Measurements from ENCODE around the gene NR1I3.

NR1I3 gene

GRCh38 chr1:161196111-161196510 is 41.9 kb downstream of the NR1I3 start:
- no peak for TF ChIP-seq CTCF (IDR thresholded peaks at IDR 0.05; ENCODE audit: poor library complexity, severe bottlenecking)
- no peak for ATAC-seq (ENCODE audit: low read depth)
- no peaks in the 10 kb centered on the region for H3K36me3 ChIP-seq (ENCODE audit: low read depth)
- H3K4me1 ChIP-seq (ENCODE audit: insufficient read depth, poor library complexity, severe bottlenecking): peaks cover under 1% of the 10 kb centered on the region
- H3K4me3 ChIP-seq (ENCODE audit: severe bottlenecking): no peak overlapping the region
- H3K27me3 ChIP-seq (ENCODE audit: insufficient read depth, poor library complexity, severe bottlenecking): no peaks in the 10 kb centered on the region
- H3K27ac ChIP-seq (ENCODE audit: poor library complexity, severe bottlenecking): no peak overlapping the region
- no peaks in the 10 kb centered on the region for H3K9me3 ChIP-seq (ENCODE audit: severe bottlenecking)
- DNase-seq (ENCODE audit: low spot score): no peak

- Histone ChIP-seq H3K4me3 (ENCODE audit: severe bottlenecking) (no peak overlapping the region), H3K4me1 (ENCODE audit: insufficient read depth, poor library complexity, severe bottlenecking) (no peaks in the 10 kb centered on the region), H3K27ac (ENCODE audit: poor library complexity, severe bottlenecking) (no peak overlapping the region), H3K9me3 (ENCODE audit: severe bottlenecking) (no peaks in the 10 kb centered on the region), H3K36me3 (ENCODE audit: low read depth) (no peaks in the 10 kb centered on the region), H3K27me3 (ENCODE audit: insufficient read depth, poor library complexity, severe bottlenecking) (no peaks in the 10 kb centered on the region)
- no peak for TF ChIP-seq CTCF (IDR thresholded peaks at IDR 0.05; ENCODE audit: poor library complexity, severe bottlenecking)
- ATAC-seq (ENCODE audit: low read depth): no peak
- no peak for DNase-seq (ENCODE audit: low spot score)
These were observed 42.8 kb downstream of the NR1I3 start for GRCh38 chr1:161195171-161195570.

- no peak for TF ChIP-seq CTCF (IDR thresholded peaks at IDR 0.05; ENCODE audit: poor library complexity, severe bottlenecking)
- DNase-seq (ENCODE audit: low spot score) (no peak), ATAC-seq (ENCODE audit: low read depth) (no peak)
- Histone ChIP-seq H3K4me1 (ENCODE audit: insufficient read depth, poor library complexity, severe bottlenecking) (no peaks in the 10 kb centered on the region), H3K9me3 (ENCODE audit: severe bottlenecking) (no peaks in the 10 kb centered on the region), H3K4me3 (ENCODE audit: severe bottlenecking) (no peak overlapping the region), H3K27me3 (ENCODE audit: insufficient read depth, poor library complexity, severe bottlenecking) (no peaks in the 10 kb centered on the region), H3K27ac (ENCODE audit: poor library complexity, severe bottlenecking) (no peak overlapping the region), H3K36me3 (ENCODE audit: low read depth) (no peaks in the 10 kb centered on the region)
These were observed 44.3 kb downstream of the NR1I3 start for GRCh38 chr1:161193561-161194235.

- Histone ChIP-seq H3K36me3 (ENCODE audit: low read depth) (no peaks in the 10 kb centered on the region), H3K4me1 (ENCODE audit: insufficient read depth, poor library complexity, severe bottlenecking) (no peaks in the 10 kb centered on the region), H3K27ac (ENCODE audit: poor library complexity, severe bottlenecking) (no peak overlapping the region), H3K27me3 (ENCODE audit: insufficient read depth, poor library complexity, severe bottlenecking) (no peaks in the 10 kb centered on the region), H3K9me3 (ENCODE audit: severe bottlenecking) (no peaks in the 10 kb centered on the region), H3K4me3 (ENCODE audit: severe bottlenecking) (no peak overlapping the region)
- ATAC-seq (ENCODE audit: low read depth) (peak; percentile 84), DNase-seq (ENCODE audit: low spot score) (no peak)
- peak; percentile 93 for TF ChIP-seq CTCF (IDR thresholded peaks at IDR 0.05; ENCODE audit: poor library complexity, severe bottlenecking)
These were observed 45.2 kb downstream of the NR1I3 start for GRCh38 chr1:161192476-161193465.

Data from RWPE2 (cell line).